Measurements from ENCODE around the gene GPA33. TPM values are rescaled to one million over a fixed set of nuclear protein-coding genes. Genes with fewer than 3 reads are reported as not detected.

Gene GPA33
- total and polyA plus RNA-seq, 10 of the 15 experiments (the other 5 are each of a cell fraction or from before 2014, with no cell fraction given) = 0.09 to 0.27 (median 0.21) TPM; not detected in 1

- no peak for TF ChIP-seq E4F1 (IDR thresholded peaks at IDR 0.05; ENCODE audit: borderline replicate concordance, partially characterized antibody)
- CTCF ChIA-PET = no interaction called here
- SMC1A ChIA-PET (ENCODE audit: uncharacterized antibody, unreplicated experiment) = interaction anchor here (0.6 kb wide), 2 partner anchors 8 to 54 kb away, joined by 3 read pairs; no protein-coding TSS in a partner anchor
- no peak for DNase-seq (ENCODE audit: low read depth, low spot score)
- in situ Hi-C loops (cut with MboI) (no loop called here), intact Hi-C loops (cut with micrococcal nuclease; ENCODE audit: unreplicated experiment) (no loop called here)
- 76% methylated on average over 4 of the region's 4 CpGs for WGBS (ENCODE audit: insufficient coverage, insufficient replicate concordance, low lambda C conversion rate, missing lambda C conversion rate)
- POLR2A ChIA-PET = no interaction called here
- no TSS peak for BruUV-seq (replicated peaks)
- no peaks in the 10 kb centered on the region; the same call in 2 of the 3 replicates for H3K9me3 ChIP-seq (replicated peaks; ENCODE audit: control insufficient read depth, insufficient read depth, low read length)
- no peak for FAIRE-seq
- ATAC-seq = no peak
- H3K4me1 ChIP-seq (ENCODE audit: control insufficient read depth, insufficient read depth, low read length) = peaks cover 15% of the 10 kb centered on the region
- H3K79me2 ChIP-seq (ENCODE audit: control insufficient read depth, insufficient read depth, low read length) = no peaks in the 10 kb centered on the region
- H2AFZ ChIP-seq (ENCODE audit: control insufficient read depth, low read depth, low read length) = no peak overlapping the region
- RAD21 ChIA-PET (ENCODE audit: unreplicated experiment) = interaction anchor here (1.4 kb wide), 1 partner anchor 109 kb away, joined by 3 read pairs; the partner anchor contains the start of gene POU2F1
- no peak overlapping the region for H3K9ac ChIP-seq (ENCODE audit: control insufficient read depth, insufficient read depth, low read length)
- no peak overlapping the region for H3K27ac ChIP-seq (ENCODE audit: control insufficient read depth, insufficient read depth)
- no peaks in the 10 kb centered on the region; a peak in 1 of 4 replicates for H3K27me3 ChIP-seq (replicated peaks in 1 of 2; ENCODE audit: control insufficient read depth in 2 of 2, insufficient read depth in 2 of 2, low read length in 1 of 2)
- H4K20me1 ChIP-seq (ENCODE audit: control insufficient read depth, insufficient read depth) = no peaks in the 10 kb centered on the region
- H3K4me2 ChIP-seq (ENCODE audit: control insufficient read depth, insufficient read depth) = no peak overlapping the region
- no peak overlapping the region for H3K4me3 ChIP-seq
- H3K36me3 ChIP-seq (ENCODE audit: control insufficient read depth in 2 of 2, insufficient read depth in 2 of 2, low read length in 1 of 2) = no peaks in the 10 kb centered on the region
Observed at GRCh38 chr1:167111868-167112709, 21.9 kb upstream of the GPA33 start.

- no peaks in the 10 kb centered on the region for H3K36me3 ChIP-seq (ENCODE audit: control insufficient read depth in 2 of 2, insufficient read depth in 2 of 2, low read length in 1 of 2)
- ChIA-PET POLR2A (no interaction called here), SMC1A (ENCODE audit: uncharacterized antibody, unreplicated experiment) (interaction anchor here (0.6 to 2.2 kb wide), 5 partner anchors 13 to 109 kb away, joined by 3 to 9 read pairs (median 4); no protein-coding TSS in a partner anchor), RAD21 (ENCODE audit: unreplicated experiment) (no interaction called here), CTCF (no interaction called here)
- in situ Hi-C loops (cut with MboI) = no loop called here
- 0 out of 2 replicates have a peak overlapping the region, but pooled peaks have one; percentile 25 for H3K4me2 ChIP-seq (ENCODE audit: control insufficient read depth, insufficient read depth)
- peak; percentile 13 for FAIRE-seq
- 36% methylated on average over 3 of the region's 3 CpGs for WGBS (ENCODE audit: insufficient coverage, insufficient replicate concordance, low lambda C conversion rate, missing lambda C conversion rate)
- H3K27me3 ChIP-seq (replicated peaks in 1 of 2; ENCODE audit: control insufficient read depth in 2 of 2, insufficient read depth in 2 of 2, low read length in 1 of 2) = no peaks in the 10 kb centered on the region; a peak in 1 of 4 replicates
- no TSS peak for BruUV-seq (replicated peaks)
- H3K9ac ChIP-seq (ENCODE audit: control insufficient read depth, insufficient read depth, low read length) = no peak overlapping the region
- no peak overlapping the region for H3K4me3 ChIP-seq
- H3K79me2 ChIP-seq (ENCODE audit: control insufficient read depth, insufficient read depth, low read length) = no peaks in the 10 kb centered on the region
- DNase-seq (ENCODE audit: low read depth, low spot score) = peak; percentile 55
- no peaks in the 10 kb centered on the region; the same call in 2 of the 3 replicates for H3K9me3 ChIP-seq (replicated peaks; ENCODE audit: control insufficient read depth, insufficient read depth, low read length)
- no peak overlapping the region for H2AFZ ChIP-seq (ENCODE audit: control insufficient read depth, low read depth, low read length)
- H4K20me1 ChIP-seq (ENCODE audit: control insufficient read depth, insufficient read depth) = no peaks in the 10 kb centered on the region
- peaks cover 15% of the 10 kb centered on the region for H3K4me1 ChIP-seq (ENCODE audit: control insufficient read depth, insufficient read depth, low read length)
- H3K27ac ChIP-seq (ENCODE audit: control insufficient read depth, insufficient read depth) = no peak overlapping the region
- ATAC-seq = peak; percentile 83
- intact Hi-C loops (cut with micrococcal nuclease; ENCODE audit: unreplicated experiment) = no loop called here
- TF ChIP-seq MTA2 (IDR thresholded peaks at IDR 0.05; ENCODE audit: low read depth) = peak; percentile 43; the same call in 1 of the 2 replicates
- TF ChIP-seq, protein P1, sequence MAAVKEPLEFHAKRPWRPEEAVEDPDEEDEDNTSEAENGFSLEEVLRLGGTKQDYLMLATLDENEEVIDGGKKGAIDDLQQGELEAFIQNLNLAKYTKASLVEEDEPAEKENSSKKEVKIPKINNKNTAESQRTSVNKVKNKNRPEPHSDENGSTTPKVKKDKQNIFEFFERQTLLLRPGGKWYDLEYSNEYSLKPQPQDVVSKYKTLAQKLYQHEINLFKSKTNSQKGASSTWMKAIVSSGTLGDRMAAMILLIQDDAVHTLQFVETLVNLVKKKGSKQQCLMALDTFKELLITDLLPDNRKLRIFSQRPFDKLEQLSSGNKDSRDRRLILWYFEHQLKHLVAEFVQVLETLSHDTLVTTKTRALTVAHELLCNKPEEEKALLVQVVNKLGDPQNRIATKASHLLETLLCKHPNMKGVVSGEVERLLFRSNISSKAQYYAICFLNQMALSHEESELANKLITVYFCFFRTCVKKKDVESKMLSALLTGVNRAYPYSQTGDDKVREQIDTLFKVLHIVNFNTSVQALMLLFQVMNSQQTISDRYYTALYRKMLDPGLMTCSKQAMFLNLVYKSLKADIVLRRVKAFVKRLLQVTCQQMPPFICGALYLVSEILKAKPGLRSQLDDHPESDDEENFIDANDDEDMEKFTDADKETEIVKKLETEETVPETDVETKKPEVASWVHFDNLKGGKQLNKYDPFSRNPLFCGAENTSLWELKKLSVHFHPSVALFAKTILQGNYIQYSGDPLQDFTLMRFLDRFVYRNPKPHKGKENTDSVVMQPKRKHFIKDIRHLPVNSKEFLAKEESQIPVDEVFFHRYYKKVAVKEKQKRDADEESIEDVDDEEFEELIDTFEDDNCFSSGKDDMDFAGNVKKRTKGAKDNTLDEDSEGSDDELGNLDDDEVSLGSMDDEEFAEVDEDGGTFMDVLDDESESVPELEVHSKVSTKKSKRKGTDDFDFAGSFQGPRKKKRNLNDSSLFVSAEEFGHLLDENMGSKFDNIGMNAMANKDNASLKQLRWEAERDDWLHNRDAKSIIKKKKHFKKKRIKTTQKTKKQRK (IDR thresholded peaks at IDR 0.05; ENCODE audit: low read depth, low read length) = no peak
- TF ChIP-seq KDM1A (IDR thresholded peaks at IDR 0.05; ENCODE audit: borderline replicate concordance) = no peak
- peak; percentile 73; the same call in 1 of the 2 replicates for TF ChIP-seq PAX5 (IDR thresholded peaks at IDR 0.05; ENCODE audit: borderline replicate concordance, low read depth, low read length)
- peak; percentile 45; the same call in 1 of the 2 replicates for TF ChIP-seq CREM (IDR thresholded peaks at IDR 0.05; ENCODE audit: low read depth)
- peak; percentile 85 for TF ChIP-seq NFIC (IDR thresholded peaks at IDR 0.05; ENCODE audit: low read depth, low read length)
- no peak for TF ChIP-seq SUZ12 (IDR thresholded peaks at IDR 0.05; ENCODE audit: unreplicated experiment)
- no peak for TF ChIP-seq RAD51 (IDR thresholded peaks at IDR 0.05)
- TF ChIP-seq IKZF1 (conservative IDR thresholded peaks at IDR 0.05) = 0 out of 2 replicates have a peak, but pooled peaks have one; percentile 45
Observed at GRCh38 chr1:167110586-167110985, 20.4 kb upstream of the GPA33 start.
